Sigmoid colon (tissue), 3 donors: Measurements from ENCODE around the gene CLEC16A.

ENCODE experiments used
- POLR2A ChIP-seq, 2 donors: fragments of 450-650 bp; IDR thresholded peaks; one replicate each; pipeline ENCODE4 v1.6.1; 2016; ENCODE audit warnings: antibody characterized with exemption in 2 of 2, mild to moderate bottlenecking in 2 of 2, moderate library complexity in 2 of 2
- TF ChIP-seq, protein P1 (sequence below), 4 experiments: fragments of 450-650 bp in 3 of 4; fragments of 200-600 bp in 1 of 4; IDR thresholded peaks; one replicate each; pipeline ENCODE4 v1.5.1; 2016 to 2019; ENCODE audit warnings: antibody characterized with exemption in 4 of 4, mild to moderate bottlenecking in 3 of 4, moderate library complexity in 2 of 4

GRCh38 chr16:11032000-11032921 lies 87.9 kb downstream of the CLEC16A start:
- TF ChIP-seq, protein P1, sequence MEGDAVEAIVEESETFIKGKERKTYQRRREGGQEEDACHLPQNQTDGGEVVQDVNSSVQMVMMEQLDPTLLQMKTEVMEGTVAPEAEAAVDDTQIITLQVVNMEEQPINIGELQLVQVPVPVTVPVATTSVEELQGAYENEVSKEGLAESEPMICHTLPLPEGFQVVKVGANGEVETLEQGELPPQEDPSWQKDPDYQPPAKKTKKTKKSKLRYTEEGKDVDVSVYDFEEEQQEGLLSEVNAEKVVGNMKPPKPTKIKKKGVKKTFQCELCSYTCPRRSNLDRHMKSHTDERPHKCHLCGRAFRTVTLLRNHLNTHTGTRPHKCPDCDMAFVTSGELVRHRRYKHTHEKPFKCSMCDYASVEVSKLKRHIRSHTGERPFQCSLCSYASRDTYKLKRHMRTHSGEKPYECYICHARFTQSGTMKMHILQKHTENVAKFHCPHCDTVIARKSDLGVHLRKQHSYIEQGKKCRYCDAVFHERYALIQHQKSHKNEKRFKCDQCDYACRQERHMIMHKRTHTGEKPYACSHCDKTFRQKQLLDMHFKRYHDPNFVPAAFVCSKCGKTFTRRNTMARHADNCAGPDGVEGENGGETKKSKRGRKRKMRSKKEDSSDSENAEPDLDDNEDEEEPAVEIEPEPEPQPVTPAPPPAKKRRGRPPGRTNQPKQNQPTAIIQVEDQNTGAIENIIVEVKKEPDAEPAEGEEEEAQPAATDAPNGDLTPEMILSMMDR (IDR thresholded peaks at IDR 0.05): no peak
- TF ChIP-seq POLR2A (IDR thresholded peaks at IDR 0.05): no peak
